SK-N-SH (cell line): ENCODE results near the gene TMEM147. TPM values are rescaled to one million over a fixed set of nuclear protein-coding genes. Genes with fewer than 3 reads are reported as not detected.

ENCODE experiments used
- CTCF ChIA-PET: fragments of 300-600, 350-600 bp; formaldehyde crosslinking; extraction: SDS; loops from one replicate; lab custom pipeline; 2021; lab: Yijun Ruan, JAX
- POLR2A ChIA-PET: fragments of 350-600 bp; sonication (Branson Sonifier 250); formaldehyde crosslinking; extraction: SDS; loops from one replicate; lab custom pipeline; 2020; ENCODE audit warnings: antibody characterized with exemption, inconsistent platforms; lab: Yijun Ruan, JAX
- DNase-seq: peaks from one replicate; pipeline ENCODE4 v3.0.0; 2012
- H2AFZ ChIP-seq: fragments of 200-600 bp; sonication (generic); 2 replicates; pipeline ENCODE4 v1.8.1; 2016; ENCODE audit warnings: antibody characterized with exemption, mild to moderate bottlenecking, low read depth
- H3F3A ChIP-seq: fragments of 200-600 bp; sonication (generic); replicated peaks from 2 replicates; pipeline ENCODE3; 2016; ENCODE audit warnings: antibody characterized with exemption, mild to moderate bottlenecking; ENCODE audit not compliant: insufficient read depth
- H3K27ac ChIP-seq, 2 experiments: fragments of 200-500 bp in 1 of 2; fragments of 200-600 bp in 1 of 2; sonication (Bioruptor generic) in 1 of 2; sonication (generic), shearing (Covaris generic) in 1 of 2; 2 replicates each; pipeline versions ENCODE4 v1.5.1 to v1.6.1; 2014 to 2016; ENCODE audit warnings: low read depth in 2 of 2, inconsistent platforms in 1 of 2, low read length in 1 of 2, mild to moderate bottlenecking in 1 of 2, mixed read lengths in 1 of 2
- H3K27me3 ChIP-seq: fragments of 200-600 bp; sonication (generic), shearing (Covaris generic); 2 replicates; pipeline ENCODE4 v1.6.1; 2016; ENCODE audit warnings: mixed run types; ENCODE audit not compliant: insufficient read depth
- H3K36me3 ChIP-seq, 2 experiments: fragments of 200-500 bp in 1 of 2; fragments of 200-600 bp in 1 of 2; sonication (Bioruptor generic) in 1 of 2; sonication (generic) in 1 of 2; replicated peaks in 1 of 2; 2 replicates each; pipeline versions ENCODE3 to v1.5.1; 2014 to 2016; ENCODE audit warnings: low read length in 1 of 2, mild to moderate bottlenecking in 1 of 2; ENCODE audit not compliant: insufficient read depth in 2 of 2, control insufficient read depth in 1 of 2
- H3K4me1 ChIP-seq, 2 experiments: fragments of 200-500 bp in 1 of 2; fragments of 200-600 bp in 1 of 2; sonication (Bioruptor generic) in 1 of 2; sonication (generic), shearing (Covaris generic) in 1 of 2; 2 replicates each; pipeline versions ENCODE4 v1.5.1 to v1.6.1; 2014 to 2016; ENCODE audit warnings: low read depth in 1 of 2, low read length in 1 of 2, mixed run types in 1 of 2; ENCODE audit not compliant: insufficient read depth in 2 of 2, control insufficient read depth in 1 of 2
- H3K4me2 ChIP-seq: fragments of 200-600 bp; sonication (generic), shearing (Covaris generic); 2 replicates; pipeline ENCODE4 v1.6.1; 2017; ENCODE audit warnings: mixed run types
- H3K4me3 ChIP-seq, 2 experiments: fragments of 200-500 bp in 1 of 2; fragments of 200-600 bp in 1 of 2; sonication (Bioruptor generic) in 1 of 2; sonication (generic), shearing (Covaris generic) in 1 of 2; 2 replicates each; pipeline versions ENCODE4 v1.5.1 to v1.8.1; 2014 to 2016; ENCODE audit warnings: low read depth in 2 of 2, inconsistent platforms in 1 of 2, low read length in 1 of 2, mild to moderate bottlenecking in 1 of 2, mixed read lengths in 1 of 2, moderate library complexity in 1 of 2
- H3K79me2 ChIP-seq: fragments of 200-600 bp; sonication (generic); 2 replicates; pipeline ENCODE4 v1.8.1; 2017; ENCODE audit warnings: mild to moderate bottlenecking; ENCODE audit not compliant: insufficient read depth
- H3K9ac ChIP-seq: fragments of 200-600 bp; sonication (generic); 2 replicates; pipeline ENCODE4 v1.6.1; 2017; ENCODE audit warnings: mixed run types
- H3K9me2 ChIP-seq: fragments of 200-600 bp; sonication (generic); 2 replicates; pipeline ENCODE4 v1.6.1; 2017; ENCODE audit warnings: mixed run types
- H3K9me3 ChIP-seq: fragments of 200-600 bp; sonication (generic); 2 replicates; pipeline ENCODE4 v1.6.1; 2017; ENCODE audit warnings: mixed run types, mild to moderate bottlenecking, moderate library complexity
- H4K20me1 ChIP-seq: fragments of 200-600 bp; sonication (generic); 2 replicates; pipeline ENCODE4 v1.6.1; 2017; ENCODE audit warnings: mild to moderate bottlenecking, mixed run types; ENCODE audit not compliant: insufficient read depth
- CTCF ChIP-seq: fragments of 200-600 bp; sonication (generic); IDR thresholded peaks from 2 replicates; pipeline ENCODE4 v1.6.1; 2017; ENCODE audit warnings: antibody characterized with exemption, mild to moderate bottlenecking, moderate library complexity
- EP300 ChIP-seq, 2 experiments: IDR thresholded peaks; 2 replicates each; pipeline versions ENCODE4 v1.4.0 to v1.6.1; 2012; ENCODE audit warnings: borderline replicate concordance in 1 of 2, low read depth in 1 of 2, low read length in 1 of 2
- EZH2phosphoT487 ChIP-seq: fragments of 200-600 bp; sonication (generic); IDR thresholded peaks from 2 replicates; pipeline ENCODE4 v1.6.1; 2017; ENCODE audit warnings: low read depth, mixed run types, mild to moderate bottlenecking, antibody characterized with exemption, moderate library complexity, borderline replicate concordance
- FOSL2 ChIP-seq: IDR thresholded peaks from 2 replicates; pipeline ENCODE4 v1.4.0; 2012; ENCODE audit warnings: low read depth, mild to moderate bottlenecking, moderate library complexity, borderline replicate concordance
- FOXM1 ChIP-seq: IDR thresholded peaks from 2 replicates; pipeline ENCODE4 v1.4.0; 2012; ENCODE audit warnings: low read depth, mild to moderate bottlenecking
- MXI1 ChIP-seq: IDR thresholded peaks from 2 replicates; pipeline ENCODE4 v1.6.1; 2012; ENCODE audit warnings: mild to moderate bottlenecking, low read depth, low read length, improper control_type of control experiment
- NFIC ChIP-seq: IDR thresholded peaks from 2 replicates; pipeline ENCODE4 v1.4.0; 2012; ENCODE audit warnings: borderline replicate concordance
- NRF1 ChIP-seq: IDR thresholded peaks from 2 replicates; pipeline ENCODE4 v1.6.1; 2012; ENCODE audit warnings: low read depth, mild to moderate bottlenecking, low read length
- PBX3 ChIP-seq: IDR thresholded peaks from 2 replicates; pipeline ENCODE4; 2012
- RAD21 ChIP-seq: IDR thresholded peaks from 2 replicates; pipeline ENCODE4 v1.6.1; 2012; ENCODE audit warnings: mild to moderate bottlenecking, low read length
- RCOR1 ChIP-seq: fragments of 150-350 bp; IDR thresholded peaks from 2 replicates; pipeline ENCODE4 v1.6.1; 2017; ENCODE audit warnings: antibody characterized with exemption, low read length
- SIN3A ChIP-seq: IDR thresholded peaks from 2 replicates; pipeline ENCODE4 v1.6.1; 2012; ENCODE audit warnings: low read depth, mild to moderate bottlenecking, low read length, moderate library complexity, borderline replicate concordance
- SMC3 ChIP-seq: IDR thresholded peaks from 2 replicates; pipeline ENCODE4 v1.6.1; 2012; ENCODE audit warnings: low read depth, low read length, improper control_type of control experiment
- TEAD4 ChIP-seq: IDR thresholded peaks from 2 replicates; pipeline ENCODE4 v1.4.0; 2012; ENCODE audit warnings: mild to moderate bottlenecking, borderline replicate concordance; ENCODE audit not compliant: insufficient read depth
- ZBTB33 ChIP-seq: IDR thresholded peaks from 2 replicates; pipeline ENCODE4 v1.4.0; 2012; ENCODE audit warnings: low read depth, borderline replicate concordance
- WGBS: methylation state at CpG from one replicate; pipeline ENCODE4 v1.1.6; 2017; ENCODE audit warnings: low lambda C conversion rate; 5-methylcytosine and 5-hydroxymethylcytosine counted together
- polyA plus RNA-seq, 3 experiments: library from polyadenylated mRNA; depleted of rRNA; stranded (reverse); fragments of >200 nt; gene quantifications; 2 replicates each; pipeline ENCODE4 v1.2.3, GENCODE V29; 2012

Gene TMEM147
- polyA plus RNA-seq, 1 of the 3 experiments (the other 2 are of a cell fraction), result 202 TPM

- no peaks in the 10 kb centered on the region for H3K79me2 ChIP-seq
- TF ChIP-seq PBX3 (no peak), EP300 (IDR thresholded peaks at IDR 0.05; ENCODE audit: borderline replicate concordance in 1 of 2, low read depth in 1 of 2, low read length in 1 of 2) (no peak), EZH2phosphoT487 (no peak), SIN3A (no peak), ZBTB33 (no peak), MXI1 (no peak), SMC3 (no peak), FOSL2 (no peak)
- no peaks in the 10 kb centered on the region for H3K36me3 ChIP-seq
- no peaks in the 10 kb centered on the region; a peak in 2 of 4 replicates for H3K4me1 ChIP-seq
- no peak for DNase-seq
- no peak overlapping the region for H3K4me2 ChIP-seq
- H3K27me3 ChIP-seq, result peaks cover 43% of the 10 kb centered on the region
- POLR2A ChIA-PET, result no interaction called here
- H3F3A ChIP-seq, result no peaks in the 10 kb centered on the region
- no peak overlapping the region for H3K9ac ChIP-seq
- no peaks in the 10 kb centered on the region for H4K20me1 ChIP-seq
- WGBS, result 32% methylated on average over 2 of the region's 20 CpGs
- H3K9me3 ChIP-seq, result no peaks in the 10 kb centered on the region
- H2AFZ ChIP-seq, result no peak overlapping the region
- H3K9me2 ChIP-seq, result no peaks in the 10 kb centered on the region
- no peak overlapping the region for H3K27ac ChIP-seq
- CTCF ChIA-PET, result interaction anchor here (0.6 to 1.5 kb wide), 4 partner anchors 24 to 162 kb away, joined by 3 to 4 read pairs (median 4); no protein-coding TSS in a partner anchor
- no peak overlapping the region for H3K4me3 ChIP-seq
Observed at GRCh38 chr19:35514282-35514809, 31.1 kb upstream of the TMEM147 start.

GRCh38 chr19:35516310-35516709 is 29.1 kb upstream of the TMEM147 start:
- ChIA-PET CTCF (interaction anchor here (1.3 to 2.3 kb wide), 3 partner anchors 21 to 163 kb away, joined by 3 to 5 read pairs (median 5); no protein-coding TSS in a partner anchor), POLR2A (no interaction called here)
- Histone ChIP-seq H3K4me3 (no peak overlapping the region), H3K79me2 (no peaks in the 10 kb centered on the region), H3K4me2 (no peak overlapping the region), H3K9ac (no peak overlapping the region), H3K4me1 (no peaks in the 10 kb centered on the region), H3F3A (no peaks in the 10 kb centered on the region), H3K9me2 (no peaks in the 10 kb centered on the region), H3K9me3 (no peaks in the 10 kb centered on the region), H3K27ac (no peak overlapping the region), H2AFZ (no peak overlapping the region), H3K27me3 (peaks cover 24% of the 10 kb centered on the region; the same call in 1 of the 2 replicates), H3K36me3 (no peaks in the 10 kb centered on the region), H4K20me1 (no peaks in the 10 kb centered on the region)
- 51% methylated on average over 3 of the region's 3 CpGs for WGBS
- no peak for TF ChIP-seq NRF1
- TF ChIP-seq FOXM1, result no peak
- TF ChIP-seq NFIC, result no peak
- no peak for TF ChIP-seq TEAD4
- TF ChIP-seq CTCF, result no peak
- TF ChIP-seq RCOR1, result no peak
- no peak for TF ChIP-seq RAD21
- DNase-seq, result no peak
